Activated CD8-positive, alpha-beta memory T cell treated with anti-CD3 and anti-CD28 coated beads for 36 hours (primary cell): Measurements from ENCODE around the gene CTNNA3. TPM values are rescaled to one million over a fixed set of nuclear protein-coding genes. Genes with fewer than 3 reads are reported as not detected.

Source experiments
- CTCF ChIA-PET: fragments of 350-600 bp; sonication (Branson Sonifier 250); formaldehyde crosslinking; loops from one replicate; lab custom pipeline; 2021; ENCODE audit warnings: antibody characterized with exemption; lab: Charles Lee
- POLR2A ChIA-PET: fragments of 350-600 bp; sonication (Branson Sonifier 250); formaldehyde crosslinking; loops from one replicate; lab custom pipeline; 2021; ENCODE audit warnings: antibody characterized with exemption; lab: Charles Lee
- total RNA-seq, 2 experiments: library from RNA; stranded (reverse); gene quantifications; one replicate each; pipeline ENCODE4 v1.2.3, GENCODE V29; 2021

Gene CTNNA3
- total RNA-seq, 2 experiments from 2014 or later, result not detected

- POLR2A ChIA-PET, result no interaction called here
- CTCF ChIA-PET, result no interaction called here
Measured at GRCh38 chr10:67668448-67668847, 27.5 kb downstream of the CTNNA3 start.

GRCh38 chr10:67667035-67667425 lies 29.0 kb downstream of the CTNNA3 start:
- POLR2A ChIA-PET, result no interaction called here
- CTCF ChIA-PET, result interaction anchor here (0.8 to 2.6 kb wide), 3 partner anchors 113 to 121 kb away, joined by 3 to 11 read pairs (median 3); no protein-coding TSS in a partner anchor

- CTCF ChIA-PET, result interaction anchor here (0.8 to 2.6 kb wide), 3 partner anchors 113 to 122 kb away, joined by 3 to 11 read pairs (median 3); no protein-coding TSS in a partner anchor
- POLR2A ChIA-PET, result no interaction called here
Measured at GRCh38 chr10:67666416-67667034, 29.5 kb downstream of the CTNNA3 start.

DNA sequence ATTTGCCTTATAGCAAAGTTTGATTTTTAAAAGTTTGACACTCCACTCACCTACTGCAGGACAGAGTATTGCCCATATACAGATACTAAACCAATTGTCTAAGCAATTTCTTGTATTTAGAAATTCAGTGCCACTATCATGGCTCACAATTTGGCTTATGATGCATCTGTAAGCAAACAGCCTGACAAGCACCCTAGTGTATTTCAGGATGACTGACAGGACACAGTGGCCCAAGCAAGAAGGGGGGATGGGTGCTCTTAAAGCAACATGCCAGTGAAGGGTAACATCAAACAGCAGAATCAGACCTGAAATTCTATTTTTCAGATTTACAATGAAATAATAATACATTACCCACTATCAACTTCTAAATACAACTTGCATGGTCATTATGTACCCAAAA lies 30.5 kb downstream of the CTNNA3 start:
- POLR2A ChIA-PET, result no interaction called here

GRCh38 chr10:67664942-67665341 lies 31.1 kb downstream of the CTNNA3 start:
- CTCF ChIA-PET, result interaction anchor here (2.6 kb wide), 1 partner anchor 115 kb away, joined by 11 read pairs; no protein-coding TSS in a partner anchor
- POLR2A ChIA-PET, result no interaction called here

More for the DNA sequence above, 30.5 kb downstream of the CTNNA3 start:
- CTCF ChIA-PET, result interaction anchor here (1.3 to 2.6 kb wide), 2 partner anchors 114 to 123 kb away, joined by 3 to 11 read pairs; no protein-coding TSS in a partner anchor

GRCh38 chr10:67663449-67664087 lies 32.4 kb downstream of the CTNNA3 start:
- CTCF ChIA-PET, result interaction anchor here (1.2 to 1.3 kb wide), 2 partner anchors 9 to 116 kb away, joined by 3 read pairs; no protein-coding TSS in a partner anchor
- POLR2A ChIA-PET, result no interaction called here

DNA sequence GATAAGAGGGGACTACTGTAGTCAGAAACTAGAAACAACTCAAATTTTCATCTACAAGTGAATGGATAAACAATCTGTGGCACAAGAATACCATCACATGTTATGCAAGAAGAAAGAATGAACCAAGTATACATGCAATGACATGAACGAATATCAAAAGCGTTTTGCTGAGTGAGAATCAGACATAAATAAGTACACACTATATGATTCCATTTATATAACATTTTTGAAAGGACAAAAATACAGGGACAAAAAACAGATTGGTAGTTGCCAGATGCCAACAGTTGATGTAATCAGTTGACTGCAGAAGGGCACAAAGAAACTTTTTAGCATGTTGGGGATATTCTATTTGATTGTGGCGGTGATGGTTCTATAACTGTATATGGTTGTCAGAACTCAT lies 33.6 kb downstream of the CTNNA3 start:
- CTCF ChIA-PET, result interaction anchor here (1.3 to 1.4 kb wide), 2 partner anchors 8 to 117 kb away, joined by 3 to 4 read pairs; no protein-coding TSS in a partner anchor
- POLR2A ChIA-PET, result no interaction called here

GRCh38 chr10:67659497-67659896 lies 36.5 kb downstream of the CTNNA3 start:
- CTCF ChIA-PET, result interaction anchor here (1.1 kb wide), 1 partner anchor 120 kb away, joined by 5 read pairs; no protein-coding TSS in a partner anchor
- POLR2A ChIA-PET, result no interaction called here

GRCh38 chr10:67657775-67658174 lies 38.2 kb downstream of the CTNNA3 start:
- ChIA-PET CTCF (no interaction called here), POLR2A (no interaction called here)

DNA sequence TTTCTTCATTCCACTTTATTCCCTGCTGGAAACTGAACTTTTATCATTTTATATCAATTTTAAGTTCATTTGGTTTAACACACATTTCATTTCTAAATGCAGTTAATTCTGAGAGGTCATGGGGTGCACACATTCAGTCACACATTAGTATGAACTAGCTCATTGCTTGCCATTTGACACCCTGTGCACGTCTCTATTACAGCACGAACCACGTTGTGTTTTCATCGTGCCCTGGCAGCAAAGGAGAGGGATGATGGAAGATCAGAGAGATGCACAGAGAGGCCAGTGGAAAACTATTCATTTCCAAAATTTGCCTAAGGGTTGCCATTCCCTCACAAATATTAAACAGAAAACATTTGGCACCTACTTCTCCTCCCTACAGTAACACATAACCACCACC lies 45.4 kb downstream of the CTNNA3 start:
- CTCF ChIA-PET, result no interaction called here
- POLR2A ChIA-PET, result no interaction called here

- CTCF ChIA-PET, result no interaction called here
- POLR2A ChIA-PET, result no interaction called here
Measured at GRCh38 chr10:67648613-67649229, 47.3 kb downstream of the CTNNA3 start.

- ChIA-PET POLR2A (no interaction called here), CTCF (no interaction called here)
Measured at GRCh38 chr10:67630904-67631303, 65.1 kb downstream of the CTNNA3 start.

GRCh38 chr10:67629461-67629971 lies 66.5 kb downstream of the CTNNA3 start:
- ChIA-PET CTCF (no interaction called here), POLR2A (no interaction called here)

- ChIA-PET POLR2A (no interaction called here), CTCF (no interaction called here)
Measured at GRCh38 chr10:67622984-67623383, 73.0 kb downstream of the CTNNA3 start.

- CTCF ChIA-PET, result no interaction called here
- POLR2A ChIA-PET, result no interaction called here
Measured at GRCh38 chr10:67622511-67622910, 73.5 kb downstream of the CTNNA3 start.

GRCh38 chr10:67621834-67622233 lies 74.2 kb downstream of the CTNNA3 start:
- ChIA-PET CTCF (no interaction called here), POLR2A (no interaction called here)

GRCh38 chr10:67618116-67618515 lies 77.9 kb downstream of the CTNNA3 start:
- CTCF ChIA-PET, result no interaction called here
- POLR2A ChIA-PET, result no interaction called here

- ChIA-PET POLR2A (interaction anchor here (0.7 kb wide), 1 partner anchor 692 kb away, joined by 5 read pairs; no protein-coding TSS in a partner anchor), CTCF (no interaction called here)
Measured at GRCh38 chr10:67612577-67613537, 83.1 kb downstream of the CTNNA3 start.

GRCh38 chr10:67612176-67612575 lies 83.8 kb downstream of the CTNNA3 start:
- ChIA-PET CTCF (no interaction called here), POLR2A (no interaction called here)
